Large intestine (tissue), 3 donors: ENCODE data around the gene TMEM255B. TPM values are rescaled to one million over a fixed set of nuclear protein-coding genes. Genes with fewer than 3 reads are reported as not detected.

Source experiments
- DNase-seq, 2 donors: peaks; one replicate each; pipeline versions ENCODE4 v3.0.0 to v3.0.0-alpha.2; 2013
- H3K27ac ChIP-seq: one replicate; pipeline ENCODE4 v1.5.1; 2013; ENCODE audit warnings: low read length
- H3K27me3 ChIP-seq: 2 replicates; pipeline ENCODE4 v1.6.1; 2013; ENCODE audit warnings: low read length; ENCODE audit not compliant: control insufficient read depth, insufficient read depth
- H3K36me3 ChIP-seq: 2 replicates; pipeline ENCODE4 v1.6.1; 2013; ENCODE audit warnings: low read length; ENCODE audit not compliant: control insufficient read depth, insufficient read depth
- H3K4me1 ChIP-seq: one replicate; pipeline ENCODE4 v1.6.1; 2013; ENCODE audit warnings: low read length; ENCODE audit not compliant: control insufficient read depth, insufficient read depth
- H3K4me3 ChIP-seq: one replicate; pipeline ENCODE4 v1.5.1; 2013; ENCODE audit warnings: low read length
- H3K9me3 ChIP-seq: one replicate; pipeline ENCODE4 v1.6.1; 2013; ENCODE audit warnings: mild to moderate bottlenecking, low read depth, low read length, moderate library complexity; ENCODE audit not compliant: control insufficient read depth
- WGBS: methylation state at CpG from one replicate; pipeline ENCODE4 v1.1.5; 2013; ENCODE audit warnings: low lambda C conversion rate; ENCODE audit not compliant: insufficient coverage; 5-methylcytosine and 5-hydroxymethylcytosine counted together
- polyA plus RNA-seq: library from polyadenylated mRNA; unstranded; fragments of 120-200 nt; gene quantifications from one replicate; pipeline ENCODE4 v1.2.1, GENCODE V29; 2013

TMEM255B gene
- polyA plus RNA-seq, 1 donor: 5.1 TPM

GRCh38 chr13:113812178-113813040 is 53.4 kb downstream of the TMEM255B start:
- Histone ChIP-seq H3K9me3 (peaks cover 15% of the 10 kb centered on the region), H3K36me3 (no peaks in the 10 kb centered on the region), H3K4me3 (no peak overlapping the region), H3K27ac (no peak overlapping the region), H3K4me1 (no peaks in the 10 kb centered on the region), H3K27me3 (no peaks in the 10 kb centered on the region)
- no peak for DNase-seq
- 80% methylated on average over 2 of the region's 51 CpGs for WGBS

DNA sequence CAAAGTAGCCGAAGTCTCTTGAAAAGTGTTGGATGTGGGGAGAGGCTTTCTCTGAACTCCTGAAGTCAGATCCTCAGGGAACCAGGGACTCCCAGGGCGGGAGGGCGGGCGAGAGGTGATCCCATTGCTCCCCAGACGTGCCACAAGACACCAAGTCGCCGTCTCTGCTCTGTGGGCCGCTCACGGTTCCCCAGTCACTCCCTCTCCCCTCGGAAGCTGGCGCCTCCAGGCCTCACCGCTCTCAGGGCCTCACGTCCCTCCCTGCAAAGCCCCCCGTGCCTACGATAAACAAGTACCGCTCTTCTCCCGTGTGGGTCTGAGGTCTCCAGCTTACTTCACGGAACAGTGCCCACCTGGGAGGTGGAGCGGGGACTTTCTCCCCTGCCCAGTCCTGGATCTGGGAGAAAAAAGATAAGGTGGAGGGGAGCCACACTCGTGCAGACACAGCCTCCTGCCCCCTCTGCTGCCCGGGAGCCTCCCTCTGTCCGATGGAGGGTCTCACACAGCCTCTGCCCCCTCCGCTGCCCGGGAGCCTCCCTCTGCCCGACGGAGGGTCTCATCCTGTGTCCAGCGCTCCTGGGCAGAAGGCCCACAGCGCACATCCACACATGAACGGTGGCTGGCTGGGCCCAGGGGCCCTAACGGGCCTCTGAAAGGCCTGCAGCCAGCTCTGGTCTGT is 54.2 kb downstream of the TMEM255B start:
- Histone ChIP-seq H3K4me1 (no peaks in the 10 kb centered on the region), H3K36me3 (no peaks in the 10 kb centered on the region), H3K4me3 (no peak overlapping the region), H3K27ac (no peak overlapping the region), H3K27me3 (no peaks in the 10 kb centered on the region), H3K9me3 (peaks cover 7% of the 10 kb centered on the region)
- no CpG with 5 or more reads among the region's 30 CpGs for WGBS
- DNase-seq: no peak

GRCh38 chr13:113813749-113814434 is 54.9 kb downstream of the TMEM255B start:
- Histone ChIP-seq H3K4me1 (no peaks in the 10 kb centered on the region), H3K4me3 (no peak overlapping the region), H3K27ac (no peak overlapping the region), H3K9me3 (peaks cover under 1% of the 10 kb centered on the region), H3K27me3 (no peaks in the 10 kb centered on the region), H3K36me3 (no peaks in the 10 kb centered on the region)
- DNase-seq: no peak
- WGBS: no CpG with 5 or more reads among the region's 28 CpGs

DNA sequence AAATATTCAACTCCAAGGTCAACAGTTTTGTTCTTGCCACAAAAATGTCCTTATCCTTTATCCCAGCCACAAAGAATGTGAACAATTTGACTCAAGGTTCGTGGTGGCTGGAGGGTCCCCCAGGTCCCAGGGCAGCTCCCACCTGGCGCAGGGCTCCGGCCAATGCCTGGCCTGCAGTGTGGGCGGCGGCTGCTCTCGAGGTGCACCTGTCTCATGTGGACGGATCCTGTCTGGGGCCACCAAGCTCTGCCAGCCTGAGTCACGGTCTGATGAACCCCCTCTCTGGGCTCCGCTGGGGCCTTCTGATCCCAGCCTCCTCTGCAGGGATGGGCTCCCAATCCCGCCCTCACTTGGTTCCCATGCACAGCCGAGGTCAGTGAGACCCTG is 55.4 kb downstream of the TMEM255B start:
- no peaks in the 10 kb centered on the region for H3K27me3 ChIP-seq
- H3K36me3 ChIP-seq: no peaks in the 10 kb centered on the region
- H3K27ac ChIP-seq: no peak overlapping the region
- WGBS: no CpG with 5 or more reads among the region's 11 CpGs
- no peaks in the 10 kb centered on the region for H3K9me3 ChIP-seq
- DNase-seq: no peak
- H3K4me3 ChIP-seq: no peak overlapping the region
- H3K4me1 ChIP-seq: no peaks in the 10 kb centered on the region

GRCh38 chr13:113815151-113816058 is 56.4 kb downstream of the TMEM255B start:
- H3K4me3 ChIP-seq: no peak overlapping the region
- 80% methylated on average over 1 of the region's 42 CpGs for WGBS
- no peaks in the 10 kb centered on the region for H3K36me3 ChIP-seq
- no peaks in the 10 kb centered on the region for H3K9me3 ChIP-seq
- no peak overlapping the region for H3K27ac ChIP-seq
- H3K4me1 ChIP-seq: no peaks in the 10 kb centered on the region
- no peaks in the 10 kb centered on the region for H3K27me3 ChIP-seq
- no peak for DNase-seq

DNA sequence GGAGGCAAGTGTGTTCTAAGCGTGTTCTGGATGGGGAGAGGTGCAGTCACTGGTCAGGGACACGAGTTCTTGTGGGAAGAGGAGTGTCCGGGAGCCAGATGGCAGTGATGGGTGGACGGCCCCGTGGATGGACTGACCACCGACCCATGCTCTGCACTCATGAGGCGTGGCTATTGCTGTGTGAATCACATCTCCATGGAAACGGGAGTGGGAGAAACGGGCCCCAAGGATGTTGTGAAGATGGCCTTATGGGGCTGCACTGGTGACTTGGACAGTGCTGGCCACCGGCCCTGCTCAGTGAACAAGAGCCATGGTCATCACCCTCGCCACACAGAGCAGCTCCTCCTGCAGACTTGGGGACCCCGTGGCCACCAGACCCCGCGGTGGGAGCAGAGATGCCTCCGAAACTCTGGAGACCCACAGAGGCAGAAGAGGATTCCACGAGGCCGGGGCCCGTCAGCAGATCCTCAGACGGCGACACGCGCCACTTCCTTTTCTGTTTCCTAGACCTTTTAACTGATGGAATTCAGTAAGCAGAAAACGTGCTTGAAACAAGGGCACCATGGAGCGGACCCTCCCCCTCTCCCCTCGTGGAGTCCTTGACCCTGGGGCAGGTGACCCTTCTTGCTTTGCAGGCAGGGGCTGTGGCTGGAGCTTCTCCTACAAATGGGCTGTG is 57.4 kb downstream of the TMEM255B start:
- Histone ChIP-seq H3K4me3 (no peak overlapping the region), H3K27me3 (no peaks in the 10 kb centered on the region), H3K27ac (no peak overlapping the region), H3K36me3 (peaks cover 3% of the 10 kb centered on the region), H3K9me3 (peaks cover 4% of the 10 kb centered on the region), H3K4me1 (peaks cover 2% of the 10 kb centered on the region)
- no CpG with 5 or more reads among the region's 25 CpGs for WGBS
- DNase-seq: no peak

DNA sequence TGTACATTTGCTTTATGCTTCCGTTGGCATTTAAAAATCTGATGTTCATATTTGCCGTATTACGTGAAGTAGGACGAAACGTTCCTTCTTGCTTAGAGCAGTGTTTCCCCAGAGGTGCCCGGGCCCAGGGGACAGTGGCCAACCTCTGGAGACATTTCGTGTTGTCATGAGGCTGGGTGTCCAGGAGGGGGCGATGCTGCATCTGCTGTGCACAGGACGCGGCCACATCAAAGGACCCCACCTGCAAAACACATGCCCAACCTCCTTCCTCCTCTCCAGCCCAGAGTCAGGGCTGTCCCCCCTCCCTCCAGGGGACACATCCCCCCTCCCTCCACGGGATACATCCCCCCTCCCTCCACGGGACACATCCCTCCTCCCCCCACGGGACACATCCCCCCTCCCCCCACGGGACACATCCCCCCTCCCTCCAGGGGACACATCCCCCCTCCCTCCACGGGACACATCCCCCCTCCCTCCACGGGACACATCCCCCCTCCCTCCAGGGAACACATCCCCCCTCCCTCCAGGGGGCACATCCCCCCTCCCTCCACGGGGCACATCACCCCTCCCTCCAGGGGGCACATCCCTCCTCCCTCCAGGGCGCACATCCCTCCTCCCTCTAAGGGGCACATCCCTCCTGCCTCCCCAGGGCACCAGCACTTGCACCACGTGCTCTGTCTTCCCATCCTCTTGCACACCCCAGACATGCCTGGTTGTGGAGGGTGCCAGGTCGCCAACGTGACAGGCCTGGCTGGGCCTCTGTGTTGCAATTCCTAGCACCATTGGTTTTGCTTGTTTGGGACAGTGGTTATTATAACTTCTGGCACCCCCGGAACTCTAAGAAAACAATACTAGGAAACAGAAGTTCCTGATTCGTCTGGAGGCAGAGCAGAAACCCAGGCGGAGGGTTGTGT is 58.2 kb downstream of the TMEM255B start:
- WGBS: 40% methylated on average over 1 of the region's 24 CpGs
- peaks cover 6% of the 10 kb centered on the region for H3K4me1 ChIP-seq
- H3K27me3 ChIP-seq: no peaks in the 10 kb centered on the region
- no peak overlapping the region for H3K27ac ChIP-seq
- peaks cover 8% of the 10 kb centered on the region for H3K9me3 ChIP-seq
- DNase-seq: peak; percentile 78 to 86
- H3K4me3 ChIP-seq: no peak overlapping the region
- H3K36me3 ChIP-seq: peaks cover 11% of the 10 kb centered on the region

DNA sequence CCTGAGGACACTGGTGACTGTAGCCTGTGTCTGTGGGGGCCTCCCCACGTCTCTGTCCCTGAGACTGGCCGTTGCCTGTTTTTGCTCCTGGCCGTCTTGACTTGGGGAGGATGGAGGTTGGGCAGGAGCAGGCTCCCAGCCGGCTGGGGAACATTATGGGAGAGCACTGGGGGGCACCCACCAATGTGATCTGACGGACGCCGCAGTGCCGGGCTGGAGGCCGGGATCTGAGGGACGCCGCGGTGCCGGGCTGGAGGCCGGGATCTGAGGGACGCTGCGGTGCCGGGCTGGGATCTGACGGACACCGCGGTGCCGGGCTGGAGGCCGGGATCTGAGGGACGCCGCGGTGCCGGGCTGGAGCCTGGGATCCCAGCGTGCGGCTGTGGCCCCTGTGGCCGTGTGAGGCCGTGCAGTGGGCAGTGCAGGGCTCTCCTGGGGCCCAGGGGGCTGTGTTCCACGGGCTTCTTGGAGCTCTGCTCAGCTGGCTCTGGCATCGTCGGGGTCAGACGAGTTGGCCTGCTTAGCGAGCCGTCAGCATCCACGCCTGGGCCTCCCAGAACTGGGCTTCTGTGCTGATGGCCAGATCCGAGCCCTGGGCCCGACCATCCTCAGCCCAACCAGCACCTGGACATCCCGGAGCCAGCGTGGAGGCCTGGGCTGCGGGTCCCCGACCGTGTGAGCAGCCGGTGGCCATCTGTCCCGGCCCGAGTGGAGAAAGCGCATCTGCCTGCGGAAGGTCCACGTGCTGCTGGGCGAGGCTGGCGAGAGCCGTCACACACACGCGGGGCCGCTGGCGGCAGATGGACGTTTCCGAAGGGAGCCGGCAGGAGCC is 59.0 kb downstream of the TMEM255B start:
- no peak overlapping the region for H3K4me3 ChIP-seq
- H3K36me3 ChIP-seq: peaks cover 18% of the 10 kb centered on the region
- H3K27me3 ChIP-seq: no peaks in the 10 kb centered on the region
- H3K4me1 ChIP-seq: peaks cover 6% of the 10 kb centered on the region
- WGBS: no CpG with 5 or more reads among the region's 60 CpGs
- H3K9me3 ChIP-seq: peaks cover 8% of the 10 kb centered on the region
- DNase-seq: no peak
- no peak overlapping the region for H3K27ac ChIP-seq
